Testis (tissue), 3 donors: ENCODE results near the gene ARHGEF4. TPM values are rescaled to one million over a fixed set of nuclear protein-coding genes. Genes with fewer than 3 reads are reported as not detected.

ENCODE experiments used
- DNase-seq: peaks from one replicate; pipeline ENCODE4 v3.0.0-alpha.2; 2019
- H3K27ac ChIP-seq, 2 donors: fragments of 200-600 bp; sonication (generic); one replicate each; pipeline ENCODE4 v1.5.1; 2019
- H3K27me3 ChIP-seq: fragments of 200-600 bp; sonication (generic); one replicate; pipeline ENCODE4 v1.5.1; 2019
- H3K36me3 ChIP-seq: fragments of 200-600 bp; sonication (generic); one replicate; pipeline ENCODE4 v1.5.1; 2017; ENCODE audit warnings: low read depth; ENCODE audit errors: missing control alignments
- H3K4me1 ChIP-seq: fragments of 200-600 bp; sonication (generic); one replicate; pipeline ENCODE4 v1.5.1; 2019
- H3K4me3 ChIP-seq, 2 donors: fragments of 200-600 bp; sonication (generic); one replicate each; pipeline ENCODE4 v1.5.1; 2017 to 2019
- H3K9me3 ChIP-seq: fragments of 200-600 bp; sonication (generic); one replicate; pipeline ENCODE4 v1.5.1; 2017
- CTCF ChIP-seq, 3 experiments: fragments of 450-650 bp in 2 of 3; fragments of 200-600 bp in 1 of 3; sonication (generic) in 1 of 3; IDR thresholded peaks; one replicate each; pipeline ENCODE4 v1.5.1; 2016 to 2019; ENCODE audit warnings: antibody characterized with exemption in 3 of 3, mild to moderate bottlenecking in 2 of 3, moderate library complexity in 1 of 3
- POLR2A ChIP-seq: fragments of 450-650 bp; IDR thresholded peaks from one replicate; pipeline ENCODE4 v1.6.1; 2017; ENCODE audit warnings: antibody characterized with exemption, mild to moderate bottlenecking, moderate library complexity
- WGBS, 2 donors: methylation state at CpG; one replicate each; pipeline ENCODE4 v1.1.5; 2018; 5-methylcytosine and 5-hydroxymethylcytosine counted together
- intact Hi-C: fragments of 100-400 bp; cut with DNase I; formaldehyde crosslinking; loops from one replicate; pipeline ENCODE4 v1.15.1; 2023; ENCODE audit warnings: low total_unique reads
- polyA plus RNA-seq: library from polyadenylated mRNA; stranded (reverse); fragments of 350-450 nt; fragmentation: Illumina TruSeq; extraction: RNeasy Lipid Tissue Mini Kit (QIAGEN cat#74804); gene quantifications from one replicate; pipeline ENCODE4 v1.2.3, GENCODE V29; 2014; ENCODE audit warnings: low read depth, low replicate concordance; ENCODE audit not compliant: insufficient read depth
- total RNA-seq, 2 donors: library from RNA; depleted of rRNA; stranded (reverse); fragments of >200 nt; gene quantifications; one replicate each; pipeline ENCODE4 v1.2.3, GENCODE V29; 2016

The ARHGEF4 gene
- total and polyA plus RNA-seq, 3 donors from 2014 or later, result 18.0 to 37.4 (median 36.3) TPM

GRCh38 chr2:130850788-130851623 is 14.3 kb downstream of the ARHGEF4 start:
- WGBS, 2 donors, result 92 to 94% methylated on average over 6 to 26 of the region's 26 CpGs
- H3K36me3 ChIP-seq, result no peaks in the 10 kb centered on the region
- no peak for DNase-seq
- no peak overlapping the region for H3K27ac ChIP-seq
- H3K27me3 ChIP-seq, result no peaks in the 10 kb centered on the region
- intact Hi-C loops, result no loop called here
- no peak overlapping the region for H3K4me3 ChIP-seq
- H3K4me1 ChIP-seq, result no peaks in the 10 kb centered on the region
- TF ChIP-seq POLR2A (no peak), CTCF (IDR thresholded peaks at IDR 0.05) (no peak)
- no peaks in the 10 kb centered on the region for H3K9me3 ChIP-seq

- intact Hi-C loops, result no loop called here
- H3K4me3 ChIP-seq, result no peak overlapping the region
- H3K27me3 ChIP-seq, result no peaks in the 10 kb centered on the region
- H3K27ac ChIP-seq, result no peak overlapping the region
- WGBS, 2 donors, result 74 to 80% methylated on average over 10 to 14 of the region's 14 CpGs
- no peaks in the 10 kb centered on the region for H3K36me3 ChIP-seq
- no peaks in the 10 kb centered on the region for H3K9me3 ChIP-seq
- DNase-seq, result no peak
- no peaks in the 10 kb centered on the region for H3K4me1 ChIP-seq
- TF ChIP-seq POLR2A, result no peak
- no peak for TF ChIP-seq CTCF (IDR thresholded peaks at IDR 0.05)
Measured at GRCh38 chr2:130851624-130852382, 15.1 kb downstream of the ARHGEF4 start.

GRCh38 chr2:130852521-130853115 is 15.9 kb downstream of the ARHGEF4 start:
- TF ChIP-seq CTCF (IDR thresholded peaks at IDR 0.05) (no peak), POLR2A (no peak)
- no peaks in the 10 kb centered on the region for H3K4me1 ChIP-seq
- no peaks in the 10 kb centered on the region for H3K36me3 ChIP-seq
- intact Hi-C loops, result no loop called here
- no peaks in the 10 kb centered on the region for H3K27me3 ChIP-seq
- no peaks in the 10 kb centered on the region for H3K9me3 ChIP-seq
- 87 to 89% methylated on average over 17 to 18 of the region's 18 CpGs for WGBS, 2 donors
- DNase-seq, result no peak
- no peak overlapping the region for H3K4me3 ChIP-seq
- no peak overlapping the region for H3K27ac ChIP-seq

GRCh38 chr2:130853391-130853790 is 16.7 kb downstream of the ARHGEF4 start:
- Histone ChIP-seq H3K4me3 (no peak overlapping the region), H3K27me3 (no peaks in the 10 kb centered on the region), H3K36me3 (no peaks in the 10 kb centered on the region), H3K27ac (no peak overlapping the region), H3K4me1 (no peaks in the 10 kb centered on the region), H3K9me3 (no peaks in the 10 kb centered on the region)
- WGBS, 2 donors, result 74 to 82% methylated on average over 5 to 8 of the region's 8 CpGs
- no peak for DNase-seq
- TF ChIP-seq CTCF (IDR thresholded peaks at IDR 0.05), result no peak
- intact Hi-C loops, result no loop called here
